ENCODE results near the gene ASIC2.

DNA sequence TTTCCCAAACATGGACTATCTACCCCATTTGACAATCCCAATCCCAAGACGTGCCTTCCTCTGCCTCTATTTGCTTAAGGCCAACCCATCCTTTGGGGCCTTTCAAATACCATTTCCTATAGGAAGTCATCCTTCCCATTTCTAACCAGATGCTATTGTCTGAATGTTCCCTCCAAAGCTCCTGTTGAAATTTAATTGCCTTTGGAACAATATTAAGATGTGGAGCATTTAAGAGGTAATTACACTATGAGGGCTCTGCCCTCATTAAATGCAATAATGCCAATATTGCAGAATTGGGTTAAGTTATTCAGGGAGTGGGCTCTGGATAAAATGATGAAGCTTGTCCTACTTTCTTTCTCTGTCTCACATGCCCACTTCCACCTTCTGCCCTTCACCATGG, 125.4 kb downstream of the ASIC2 start:
- TF ChIP-seq ZNF8 (CRISPR knock-in tag; IDR thresholded peaks at IDR 0.05), result no peak
- TF ChIP-seq, protein P1, sequence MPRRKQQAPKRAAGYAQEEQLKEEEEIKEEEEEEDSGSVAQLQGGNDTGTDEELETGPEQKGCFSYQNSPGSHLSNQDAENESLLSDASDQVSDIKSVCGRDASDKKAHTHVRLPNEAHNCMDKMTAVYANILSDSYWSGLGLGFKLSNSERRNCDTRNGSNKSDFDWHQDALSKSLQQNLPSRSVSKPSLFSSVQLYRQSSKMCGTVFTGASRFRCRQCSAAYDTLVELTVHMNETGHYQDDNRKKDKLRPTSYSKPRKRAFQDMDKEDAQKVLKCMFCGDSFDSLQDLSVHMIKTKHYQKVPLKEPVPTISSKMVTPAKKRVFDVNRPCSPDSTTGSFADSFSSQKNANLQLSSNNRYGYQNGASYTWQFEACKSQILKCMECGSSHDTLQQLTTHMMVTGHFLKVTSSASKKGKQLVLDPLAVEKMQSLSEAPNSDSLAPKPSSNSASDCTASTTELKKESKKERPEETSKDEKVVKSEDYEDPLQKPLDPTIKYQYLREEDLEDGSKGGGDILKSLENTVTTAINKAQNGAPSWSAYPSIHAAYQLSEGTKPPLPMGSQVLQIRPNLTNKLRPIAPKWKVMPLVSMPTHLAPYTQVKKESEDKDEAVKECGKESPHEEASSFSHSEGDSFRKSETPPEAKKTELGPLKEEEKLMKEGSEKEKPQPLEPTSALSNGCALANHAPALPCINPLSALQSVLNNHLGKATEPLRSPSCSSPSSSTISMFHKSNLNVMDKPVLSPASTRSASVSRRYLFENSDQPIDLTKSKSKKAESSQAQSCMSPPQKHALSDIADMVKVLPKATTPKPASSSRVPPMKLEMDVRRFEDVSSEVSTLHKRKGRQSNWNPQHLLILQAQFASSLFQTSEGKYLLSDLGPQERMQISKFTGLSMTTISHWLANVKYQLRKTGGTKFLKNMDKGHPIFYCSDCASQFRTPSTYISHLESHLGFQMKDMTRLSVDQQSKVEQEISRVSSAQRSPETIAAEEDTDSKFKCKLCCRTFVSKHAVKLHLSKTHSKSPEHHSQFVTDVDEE (CRISPR knock-in tag; IDR thresholded peaks at IDR 0.05), result no peak
- TF ChIP-seq ZC3H10 (CRISPR knock-in tag; IDR thresholded peaks at IDR 0.05), result no peak
- no peak for TF ChIP-seq BACH2 (CRISPR knock-in tag; IDR thresholded peaks at IDR 0.05; ENCODE audit: borderline replicate concordance)
- TF ChIP-seq, protein P2, sequence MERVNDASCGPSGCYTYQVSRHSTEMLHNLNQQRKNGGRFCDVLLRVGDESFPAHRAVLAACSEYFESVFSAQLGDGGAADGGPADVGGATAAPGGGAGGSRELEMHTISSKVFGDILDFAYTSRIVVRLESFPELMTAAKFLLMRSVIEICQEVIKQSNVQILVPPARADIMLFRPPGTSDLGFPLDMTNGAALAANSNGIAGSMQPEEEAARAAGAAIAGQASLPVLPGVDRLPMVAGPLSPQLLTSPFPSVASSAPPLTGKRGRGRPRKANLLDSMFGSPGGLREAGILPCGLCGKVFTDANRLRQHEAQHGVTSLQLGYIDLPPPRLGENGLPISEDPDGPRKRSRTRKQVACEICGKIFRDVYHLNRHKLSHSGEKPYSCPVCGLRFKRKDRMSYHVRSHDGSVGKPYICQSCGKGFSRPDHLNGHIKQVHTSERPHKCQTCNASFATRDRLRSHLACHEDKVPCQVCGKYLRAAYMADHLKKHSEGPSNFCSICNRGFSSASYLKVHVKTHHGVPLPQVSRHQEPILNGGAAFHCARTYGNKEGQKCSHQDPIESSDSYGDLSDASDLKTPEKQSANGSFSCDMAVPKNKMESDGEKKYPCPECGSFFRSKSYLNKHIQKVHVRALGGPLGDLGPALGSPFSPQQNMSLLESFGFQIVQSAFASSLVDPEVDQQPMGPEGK (CRISPR knock-in tag; IDR thresholded peaks at IDR 0.05; ENCODE audit: borderline replicate concordance), result no peak
- no peak for TF ChIP-seq ZFP3 (CRISPR knock-in tag; IDR thresholded peaks at IDR 0.05)
- no peak for TF ChIP-seq TOX (CRISPR knock-in tag; IDR thresholded peaks at IDR 0.05; ENCODE audit: borderline replicate concordance)
- TF ChIP-seq, protein P3, sequence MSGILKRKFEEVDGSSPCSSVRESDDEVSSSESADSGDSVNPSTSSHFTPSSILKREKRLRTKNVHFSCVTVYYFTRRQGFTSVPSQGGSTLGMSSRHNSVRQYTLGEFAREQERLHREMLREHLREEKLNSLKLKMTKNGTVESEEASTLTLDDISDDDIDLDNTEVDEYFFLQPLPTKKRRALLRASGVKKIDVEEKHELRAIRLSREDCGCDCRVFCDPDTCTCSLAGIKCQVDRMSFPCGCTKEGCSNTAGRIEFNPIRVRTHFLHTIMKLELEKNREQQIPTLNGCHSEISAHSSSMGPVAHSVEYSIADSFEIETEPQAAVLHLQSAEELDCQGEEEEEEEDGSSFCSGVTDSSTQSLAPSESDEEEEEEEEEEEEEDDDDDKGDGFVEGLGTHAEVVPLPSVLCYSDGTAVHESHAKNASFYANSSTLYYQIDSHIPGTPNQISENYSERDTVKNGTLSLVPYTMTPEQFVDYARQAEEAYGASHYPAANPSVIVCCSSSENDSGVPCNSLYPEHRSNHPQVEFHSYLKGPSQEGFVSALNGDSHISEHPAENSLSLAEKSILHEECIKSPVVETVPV (CRISPR knock-in tag; IDR thresholded peaks at IDR 0.05), result no peak
- TF ChIP-seq ZFP30 (CRISPR knock-in tag; IDR thresholded peaks at IDR 0.05), result no peak

Measured in SK-N-SH treated with all-trans-retinoic acid at 6 μM for 48 hours (cell line).